HEK293 (cell line): Measurements from ENCODE around the gene SNRNP40.

Experiments used
- CTCF ChIP-seq: fragments of 450-650 bp; formaldehyde crosslinking; IDR thresholded peaks from 2 replicates; pipeline ENCODE4 v1.5.1; 2016; ENCODE audit warnings: missing biosample characterization, missing genetic modification characterization
- SP2 ChIP-seq: fragments of 450-650 bp; formaldehyde crosslinking; IDR thresholded peaks from 2 replicates; pipeline ENCODE4 v1.5.1; 2016; ENCODE audit warnings: missing biosample characterization, missing genetic modification characterization
- ZNF18 ChIP-seq: fragments of 450-650 bp; formaldehyde crosslinking; IDR thresholded peaks from 2 replicates; pipeline ENCODE4 v1.5.1; 2016; ENCODE audit warnings: missing biosample characterization, missing genetic modification characterization
- ZNF488 ChIP-seq: fragments of 450-650 bp; formaldehyde crosslinking; IDR thresholded peaks from 2 replicates; pipeline ENCODE4 v1.5.1; 2016; ENCODE audit warnings: missing biosample characterization, missing genetic modification characterization
- ZNF571 ChIP-seq: fragments of 450-650 bp; formaldehyde crosslinking; IDR thresholded peaks from 2 replicates; pipeline ENCODE4 v1.5.0; 2017; ENCODE audit warnings: missing biosample characterization, missing genetic modification characterization
- ZNF792 ChIP-seq: fragments of 450-650 bp; formaldehyde crosslinking; IDR thresholded peaks from 2 replicates; pipeline ENCODE4 v1.5.1; 2016; ENCODE audit warnings: missing biosample characterization, missing genetic modification characterization

- TF ChIP-seq ZNF792 (tag by site-specific recombination) (no peak), SP2 (tag by site-specific recombination) (no peak), CTCF (tag by site-specific recombination) (no peak), ZNF18 (tag by site-specific recombination) (no peak), ZNF571 (no peak), ZNF488 (tag by site-specific recombination) (no peak)
Observed at GRCh38 chr1:31214316-31215064, 82.1 kb downstream of the SNRNP40 start.
